B cell (primary cell): Measurements from ENCODE around the gene AQP4. TPM values are rescaled to one million over a fixed set of nuclear protein-coding genes. Genes with fewer than 3 reads are reported as not detected.

Source experiments
- ATAC-seq: fragments of 200-7000 bp; cut with Tn5 transposase; one replicate; pipeline ENCODE4 v1.10.0; 2021; ENCODE audit warnings: low read depth, mild to moderate bottlenecking, moderate number of reproducible peaks, moderate library complexity
- CTCF ChIA-PET: fragments of 350-600 bp; sonication (Branson Sonifier 250); formaldehyde crosslinking; loops from one replicate; lab custom pipeline; 2021; ENCODE audit warnings: antibody characterized with exemption, inconsistent platforms; lab: Charles Lee
- POLR2A ChIA-PET: fragments of 350-600 bp; sonication (Branson Sonifier 250); formaldehyde crosslinking; loops from one replicate; lab custom pipeline; 2021; ENCODE audit warnings: antibody characterized with exemption; lab: Charles Lee
- DNase-seq: peaks from one replicate; pipeline ENCODE4 v3.0.0; 2013
- H2AFZ ChIP-seq: 2 replicates; pipeline ENCODE4 v1.6.1; 2012; ENCODE audit warnings: mild to moderate bottlenecking, low read depth, low read length; ENCODE audit not compliant: insufficient read depth, poor library complexity, severe bottlenecking
- H3K27ac ChIP-seq, 2 donors: 1 replicate in 1 of 2; 2 replicates in 1 of 2; pipeline ENCODE4 v1.5.1; 2012 to 2013; ENCODE audit warnings: low read length in 2 of 2, mild to moderate bottlenecking in 2 of 2, moderate library complexity in 1 of 2
- H3K27me3 ChIP-seq, 4 experiments: fragments of 200-600 bp in 1 of 4; sonication (generic) in 1 of 4; replicated peaks in 1 of 4; 1 replicate in 2 of 4; 2 replicates in 2 of 4; pipeline versions ENCODE4 v1.6.1 to v1.7.0; 2013 to 2016; ENCODE audit warnings: low read length in 3 of 4, mild to moderate bottlenecking in 2 of 4, mixed read lengths in 1 of 4, moderate library complexity in 1 of 4; ENCODE audit not compliant: insufficient read depth in 4 of 4, control insufficient read depth in 3 of 4; ENCODE audit errors: control extremely low read depth in 1 of 4
- H3K36me3 ChIP-seq, 2 experiments: replicated peaks in 1 of 2; 1 replicate in 1 of 2; 2 replicates in 1 of 2; pipeline versions ENCODE4 v1.6.1 to v1.7.1; 2013; ENCODE audit warnings: low read length in 1 of 2; ENCODE audit not compliant: insufficient read depth in 2 of 2, control insufficient read depth in 1 of 2; ENCODE audit errors: control extremely low read depth in 1 of 2, extremely low read depth in 1 of 2
- H3K4me1 ChIP-seq, 2 donors: fragments of 200-600 bp in 1 of 2; sonication (generic) in 1 of 2; 1 replicate in 1 of 2; 2 replicates in 1 of 2; pipeline versions ENCODE4 v1.5.1 to v1.6.1; 2013 to 2017; ENCODE audit warnings: low read length in 2 of 2; ENCODE audit not compliant: control insufficient read depth in 2 of 2, insufficient read depth in 2 of 2
- H3K4me2 ChIP-seq: replicated peaks from 2 replicates; pipeline ENCODE3; 2012; ENCODE audit warnings: mild to moderate bottlenecking, low read depth, low read length; ENCODE audit not compliant: poor library complexity, severe bottlenecking
- H3K4me3 ChIP-seq, 5 experiments: fragments of 200-600 bp in 1 of 5; sonication (generic) in 1 of 5; 1 replicate in 3 of 5; 2 replicates in 2 of 5; pipeline versions ENCODE4 v1.5.1 to v1.7.0; 2011 to 2016; ENCODE audit warnings: low read length in 4 of 5, mild to moderate bottlenecking in 4 of 5, low read depth in 2 of 5, control low read depth in 1 of 5, moderate library complexity in 1 of 5; ENCODE audit not compliant: insufficient read depth in 1 of 5; ENCODE audit errors: control extremely low read depth in 1 of 5, extremely low read depth in 1 of 5
- H3K79me2 ChIP-seq: fragments of 200-600 bp; sonication (generic); one replicate; pipeline ENCODE4 v1.6.0; 2016; ENCODE audit warnings: low read length; ENCODE audit not compliant: control insufficient read depth, insufficient read depth
- H3K9ac ChIP-seq: fragments of 200-600 bp; sonication (generic); 2 replicates; pipeline ENCODE4 v1.6.1; 2017; ENCODE audit warnings: mild to moderate bottlenecking, low read length, moderate library complexity
- H3K9me3 ChIP-seq, 3 donors: one replicate each; pipeline versions ENCODE4 v1.6.1 to v1.7.1; 2013; ENCODE audit warnings: low read length in 2 of 3; ENCODE audit not compliant: control insufficient read depth in 2 of 3, insufficient read depth in 1 of 3; ENCODE audit errors: control extremely low read depth in 1 of 3
- H4K20me1 ChIP-seq: 2 replicates; pipeline ENCODE4 v1.6.0; 2012; ENCODE audit warnings: mild to moderate bottlenecking, low read length; ENCODE audit not compliant: insufficient read depth, control insufficient read depth, poor library complexity, severe bottlenecking
- H3K27ac Mint-ChIP-seq: one replicate; pipeline ENCODE4 v1.8.0; 2021; ENCODE audit warnings: mixed read lengths
- H3K27me3 Mint-ChIP-seq: one replicate; pipeline ENCODE4 v1.8.0; 2021; ENCODE audit warnings: mixed read lengths
- H3K4me1 Mint-ChIP-seq: one replicate; pipeline ENCODE4 v1.8.0; 2021; ENCODE audit warnings: mixed read lengths
- H3K4me3 Mint-ChIP-seq: one replicate; pipeline ENCODE4 v1.8.0; 2021; ENCODE audit warnings: mixed read lengths
- H3K9me3 Mint-ChIP-seq: one replicate; pipeline ENCODE4 v1.8.0; 2022; ENCODE audit warnings: mixed read lengths; ENCODE audit not compliant: insufficient read depth
- EZH2 ChIP-seq: IDR thresholded peaks from 2 replicates; pipeline ENCODE4 v1.6.1; 2012; ENCODE audit warnings: borderline replicate concordance, low read depth, mild to moderate bottlenecking, moderate library complexity, low read length; ENCODE audit not compliant: insufficient read depth, poor library complexity, severe bottlenecking
- WGBS: methylation state at CpG from one replicate; pipeline ENCODE4 v1.1.5; 2013; ENCODE audit warnings: missing lambda C conversion rate; ENCODE audit not compliant: insufficient coverage; 5-methylcytosine and 5-hydroxymethylcytosine counted together
- intact Hi-C: fragments of 100-400 bp; cut with micrococcal nuclease; formaldehyde crosslinking; loops from one replicate; pipeline ENCODE4 v1.10.0; 2022
- polyA plus RNA-seq: library from polyadenylated mRNA; depleted of rRNA; stranded (reverse); fragments of >200 nt; gene quantifications from 2 replicates; pipeline ENCODE4 v1.2.3, GENCODE V29; 2012
- total RNA-seq, 2 donors: library from RNA; stranded (reverse); fragments of 120-200 nt in 1 of 2; gene quantifications; 1 replicate in 1 of 2; 2 replicates in 1 of 2; pipeline versions ENCODE4 v1.2.3 to v1.2.4, GENCODE V29; 2013 to 2022
- TF ChIP-seq, protein P1 (sequence below): fragments of 200-600 bp; IDR thresholded peaks from one replicate; pipeline ENCODE4 v1.8.0; 2022; ENCODE audit warnings: antibody characterized with exemption, mild to moderate bottlenecking

AQP4 gene
- total and polyA plus RNA-seq, 2 donors (not counting 1 experiment from before 2014, with no cell fraction given) = not detected

DNA sequence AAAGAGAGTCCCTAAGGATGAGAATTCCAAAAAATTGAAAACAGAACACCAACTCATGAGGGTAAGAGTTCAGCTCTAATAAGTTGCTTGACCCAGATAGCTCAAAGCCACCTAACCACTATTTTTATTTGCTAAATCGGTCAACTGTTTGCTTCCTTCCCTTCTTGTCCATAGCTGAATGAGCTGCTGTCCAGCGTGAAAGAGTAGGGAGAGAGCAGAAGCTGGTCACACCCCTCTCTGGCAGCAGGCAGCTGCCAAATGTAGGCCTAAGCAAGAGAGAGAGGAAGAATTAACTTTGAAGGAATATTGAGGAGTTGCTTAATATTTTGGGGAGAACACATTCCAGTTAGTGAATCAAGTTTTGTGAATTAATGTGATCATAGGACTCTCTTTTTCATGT is 25.9 kb downstream of the AQP4 start:
- ChIA-PET CTCF (no interaction called here), POLR2A (no interaction called here)
- ATAC-seq (no peak), DNase-seq (no peak)
- TF ChIP-seq, protein P1, sequence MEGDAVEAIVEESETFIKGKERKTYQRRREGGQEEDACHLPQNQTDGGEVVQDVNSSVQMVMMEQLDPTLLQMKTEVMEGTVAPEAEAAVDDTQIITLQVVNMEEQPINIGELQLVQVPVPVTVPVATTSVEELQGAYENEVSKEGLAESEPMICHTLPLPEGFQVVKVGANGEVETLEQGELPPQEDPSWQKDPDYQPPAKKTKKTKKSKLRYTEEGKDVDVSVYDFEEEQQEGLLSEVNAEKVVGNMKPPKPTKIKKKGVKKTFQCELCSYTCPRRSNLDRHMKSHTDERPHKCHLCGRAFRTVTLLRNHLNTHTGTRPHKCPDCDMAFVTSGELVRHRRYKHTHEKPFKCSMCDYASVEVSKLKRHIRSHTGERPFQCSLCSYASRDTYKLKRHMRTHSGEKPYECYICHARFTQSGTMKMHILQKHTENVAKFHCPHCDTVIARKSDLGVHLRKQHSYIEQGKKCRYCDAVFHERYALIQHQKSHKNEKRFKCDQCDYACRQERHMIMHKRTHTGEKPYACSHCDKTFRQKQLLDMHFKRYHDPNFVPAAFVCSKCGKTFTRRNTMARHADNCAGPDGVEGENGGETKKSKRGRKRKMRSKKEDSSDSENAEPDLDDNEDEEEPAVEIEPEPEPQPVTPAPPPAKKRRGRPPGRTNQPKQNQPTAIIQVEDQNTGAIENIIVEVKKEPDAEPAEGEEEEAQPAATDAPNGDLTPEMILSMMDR = no peak
- no peak for TF ChIP-seq EZH2
- H3K9me3 ChIP-seq = peaks cover 0 to 2% (median 0%) of the 10 kb centered on the region in 3 donors
- no peak overlapping the region for H2AFZ ChIP-seq
- Mint-ChIP-seq H3K9me3 (peaks cover 2% of the 10 kb centered on the region), H3K4me1 (no peaks in the 10 kb centered on the region), H3K27me3 (peaks cover 3% of the 10 kb centered on the region), H3K4me3 (no peak overlapping the region), H3K27ac (no peak overlapping the region)
- 100% methylated on average over 1 of the region's 2 CpGs for WGBS
- intact Hi-C loops = no loop called here
- H3K4me3 ChIP-seq = no peak overlapping the region
- H3K9ac ChIP-seq = no peak overlapping the region
- no peaks in the 10 kb centered on the region for H4K20me1 ChIP-seq
- H3K36me3 ChIP-seq = no peaks in the 10 kb centered on the region
- H3K27ac ChIP-seq = no peak overlapping the region
- no peaks in the 10 kb centered on the region for H3K79me2 ChIP-seq
- H3K27me3 ChIP-seq = no peaks in the 10 kb centered on the region
- H3K4me1 ChIP-seq = no peaks in the 10 kb centered on the region
- H3K4me2 ChIP-seq = no peak overlapping the region

DNA sequence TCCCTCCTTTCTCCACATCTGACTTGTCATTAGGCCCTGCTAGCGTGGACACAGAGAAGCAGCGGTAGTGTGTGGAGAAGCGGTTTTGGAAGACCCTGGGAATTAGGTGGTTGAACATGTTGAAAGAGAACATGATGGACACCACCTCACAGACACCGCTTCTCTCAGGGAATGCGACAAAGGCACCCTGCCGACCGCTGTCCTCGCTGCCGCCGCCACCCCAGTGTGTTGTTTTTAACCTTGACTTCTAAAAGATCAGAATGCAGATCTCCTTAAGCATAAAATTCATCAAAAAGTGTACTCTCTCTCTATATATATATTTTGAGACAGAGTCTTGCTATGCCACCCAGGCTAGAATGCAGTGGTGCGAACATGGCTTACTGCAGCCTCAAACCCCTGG is 33.2 kb downstream of the AQP4 start:
- H4K20me1 ChIP-seq = no peaks in the 10 kb centered on the region
- H3K79me2 ChIP-seq = no peaks in the 10 kb centered on the region
- ATAC-seq = no peak
- H3K27me3 ChIP-seq = no peaks in the 10 kb centered on the region
- H3K4me1 ChIP-seq = no peaks in the 10 kb centered on the region
- WGBS = 100% methylated on average over 5 of the region's 11 CpGs
- Mint-ChIP-seq H3K27me3 (no peaks in the 10 kb centered on the region), H3K27ac (no peak overlapping the region), H3K4me1 (no peaks in the 10 kb centered on the region), H3K9me3 (no peaks in the 10 kb centered on the region), H3K4me3 (no peak overlapping the region)
- no peak overlapping the region for H3K4me2 ChIP-seq
- H3K36me3 ChIP-seq = no peaks in the 10 kb centered on the region
- H3K9me3 ChIP-seq = peaks cover 0 to 8% (median 0%) of the 10 kb centered on the region in 3 donors
- DNase-seq = no peak
- ChIA-PET POLR2A (no interaction called here), CTCF (no interaction called here)
- TF ChIP-seq, protein P1 = no peak
- no peak for TF ChIP-seq EZH2
- intact Hi-C loops = no loop called here
- no peak overlapping the region for H3K4me3 ChIP-seq
- no peak overlapping the region for H3K9ac ChIP-seq
- no peak overlapping the region for H2AFZ ChIP-seq
- no peak overlapping the region for H3K27ac ChIP-seq
